ENCODE data around the gene NCMAP. TPM values are rescaled to one million over a fixed set of nuclear protein-coding genes. Genes with fewer than 3 reads are reported as not detected.

The NCMAP gene
- total RNA-seq, 1 donor from 2014 or later: 1.0 TPM

Other genes starting within 250 kb of the NCMAP start
- 0.40 TPM for gene GRHL3, start 236.7 kb upstream of the NCMAP start, total RNA-seq
- 1.1 TPM for gene STPG1, start 142.3 kb upstream of the NCMAP start, total RNA-seq
- 6.3 TPM for gene NIPAL3, start 140.3 kb upstream of the NCMAP start, total RNA-seq
- 2.9 TPM for gene RCAN3, start 53.3 kb upstream of the NCMAP start, total RNA-seq
- gene SRRM1, start 87.2 kb downstream of the NCMAP start, total RNA-seq: 43.7 TPM
- 54.4 TPM for gene CLIC4, start 189.4 kb downstream of the NCMAP start, total RNA-seq

Measured in left lobe of liver (tissue), 1 donor.